Gastrocnemius medialis (tissue), 4 donors: ENCODE data around the gene TRIO. TPM values are rescaled to one million over a fixed set of nuclear protein-coding genes. Genes with fewer than 3 reads are reported as not detected.
A peak's percentile ranks its signal among the peaks of the same experiment; 100 is the strongest.

Experiments used
- ATAC-seq, 2 donors: fragments of 150-250 bp; one replicate each; pipeline ENCODE4 v1.9.1; 2016
- DNase-seq, 2 donors: peaks; one replicate each; pipeline ENCODE4 v3.0.0-alpha.2; 2019
- H3K27ac ChIP-seq, 4 donors: fragments of 200-600 bp; sonication (generic); 1 replicate in 1 of 4; 2 replicates in 3 of 4; pipeline ENCODE4 v1.5.1; 2016 to 2018; ENCODE audit warnings: mild to moderate bottlenecking in 2 of 4, moderate library complexity in 1 of 4
- H3K27me3 ChIP-seq, 3 donors: fragments of 200-600 bp; sonication (generic) in 2 of 3; 1 replicate in 1 of 3; 2 replicates in 2 of 3; pipeline versions ENCODE4 v1.5.1 to v1.6.0; 2016 to 2019; ENCODE audit warnings: mild to moderate bottlenecking in 1 of 3, moderate library complexity in 1 of 3
- H3K36me3 ChIP-seq, 2 donors: fragments of 200-600 bp; sonication (generic) in 1 of 2; one replicate each; pipeline ENCODE4 v1.5.1; 2017 to 2018
- H3K4me1 ChIP-seq, 2 donors: fragments of 200-600 bp; sonication (generic) in 1 of 2; one replicate each; pipeline ENCODE4 v1.5.1; 2016 to 2017; ENCODE audit warnings: mild to moderate bottlenecking in 2 of 2
- H3K4me3 ChIP-seq, 4 donors: fragments of 200-600 bp; sonication (generic) in 3 of 4; 1 replicate in 1 of 4; 2 replicates in 3 of 4; pipeline ENCODE4 v1.5.1; 2016 to 2019; ENCODE audit warnings: mild to moderate bottlenecking in 2 of 4
- H3K9me3 ChIP-seq, 3 donors: fragments of 200-600 bp; sonication (generic) in 2 of 3; 1 replicate in 1 of 3; 2 replicates in 2 of 3; pipeline ENCODE4 v1.5.1; 2016 to 2019
- POLR2A ChIP-seq, 2 donors: fragments of 450-650 bp; IDR thresholded peaks; one replicate each; pipeline ENCODE4 v1.6.1; 2017; ENCODE audit warnings: antibody characterized with exemption in 2 of 2, mild to moderate bottlenecking in 2 of 2, moderate library complexity in 2 of 2
- in situ Hi-C, 4 donors: fragments of 200-750 bp; cut with MboI; loops; one replicate each; pipeline versions ENCODE4 v1.15.0 to v1.8.0; 2017; ENCODE audit warnings: low sequenced_read_pairs in 4 of 4
- intact Hi-C: fragments of 100-400 bp; cut with DNase I; formaldehyde crosslinking; loops from one replicate; pipeline ENCODE4 v1.15.1; 2023; ENCODE audit warnings: low total_unique reads
- total RNA-seq, 4 donors: library from RNA; depleted of rRNA; stranded (reverse); fragments of >200 nt; gene quantifications; one replicate each; pipeline versions ENCODE4 v1.1.0 to v1.2.3, GENCODE V29; 2016
- TF ChIP-seq, protein P1 (sequence below), 5 experiments: fragments of 450-650 bp in 3 of 5; fragments of 200-600 bp in 2 of 5; sonication (generic) in 2 of 5; IDR thresholded peaks in 4 of 5; conservative IDR thresholded peaks in 1 of 5; 1 replicate in 4 of 5; 2 replicates in 1 of 5; pipeline ENCODE4 v1.5.1; 2016 to 2019; ENCODE audit warnings: antibody characterized with exemption in 5 of 5, mild to moderate bottlenecking in 3 of 5, moderate library complexity in 3 of 5

The TRIO gene
- total RNA-seq, 4 donors from 2014 or later = 31.5 to 57.5 (median 50.4) TPM

DNA sequence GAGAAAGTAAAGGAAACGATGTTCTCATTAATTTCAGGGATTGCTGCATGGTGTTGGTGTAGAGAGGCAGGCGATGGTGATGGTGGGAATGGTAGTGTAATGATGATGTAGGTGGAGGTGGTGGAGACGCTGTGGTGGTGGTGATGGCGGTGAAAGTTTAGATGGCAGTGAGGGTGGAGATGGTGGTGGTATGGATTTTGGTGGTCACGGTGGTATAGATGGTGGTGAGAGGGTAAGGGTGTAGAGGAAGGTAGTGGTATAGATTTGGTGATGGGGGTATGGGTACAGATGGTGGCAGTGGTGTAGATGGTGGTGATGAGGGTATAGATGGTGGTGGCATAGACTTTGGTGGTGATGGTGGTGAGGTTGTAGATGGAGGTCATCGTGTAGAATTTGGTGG, 259.3 kb downstream of the TRIO start:
- Histone ChIP-seq H3K27ac (no peak overlapping the region), H3K36me3 (peaks cover 0 to 34% of the 10 kb centered on the region in 2 donors), H3K9me3 (no peaks in the 10 kb centered on the region), H3K27me3 (no peaks in the 10 kb centered on the region), H3K4me3 (no peak overlapping the region), H3K4me1 (peaks cover 0 to 11% of the 10 kb centered on the region in 2 donors)
- intact Hi-C loops (no loop called here), in situ Hi-C loops (loop anchor here in 1 of 4 donors (10.0 kb wide), 1 partner anchor 52 kb away; no protein-coding TSS in a partner anchor)
- DNase-seq = no peak
- TF ChIP-seq, protein P1, sequence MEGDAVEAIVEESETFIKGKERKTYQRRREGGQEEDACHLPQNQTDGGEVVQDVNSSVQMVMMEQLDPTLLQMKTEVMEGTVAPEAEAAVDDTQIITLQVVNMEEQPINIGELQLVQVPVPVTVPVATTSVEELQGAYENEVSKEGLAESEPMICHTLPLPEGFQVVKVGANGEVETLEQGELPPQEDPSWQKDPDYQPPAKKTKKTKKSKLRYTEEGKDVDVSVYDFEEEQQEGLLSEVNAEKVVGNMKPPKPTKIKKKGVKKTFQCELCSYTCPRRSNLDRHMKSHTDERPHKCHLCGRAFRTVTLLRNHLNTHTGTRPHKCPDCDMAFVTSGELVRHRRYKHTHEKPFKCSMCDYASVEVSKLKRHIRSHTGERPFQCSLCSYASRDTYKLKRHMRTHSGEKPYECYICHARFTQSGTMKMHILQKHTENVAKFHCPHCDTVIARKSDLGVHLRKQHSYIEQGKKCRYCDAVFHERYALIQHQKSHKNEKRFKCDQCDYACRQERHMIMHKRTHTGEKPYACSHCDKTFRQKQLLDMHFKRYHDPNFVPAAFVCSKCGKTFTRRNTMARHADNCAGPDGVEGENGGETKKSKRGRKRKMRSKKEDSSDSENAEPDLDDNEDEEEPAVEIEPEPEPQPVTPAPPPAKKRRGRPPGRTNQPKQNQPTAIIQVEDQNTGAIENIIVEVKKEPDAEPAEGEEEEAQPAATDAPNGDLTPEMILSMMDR (IDR thresholded peaks at IDR 0.05 in 4 of 5, conservative IDR thresholded peaks at IDR 0.05 in 1 of 5) = no peak
- no peak for TF ChIP-seq POLR2A (IDR thresholded peaks at IDR 0.05)
- no peak for ATAC-seq

DNA sequence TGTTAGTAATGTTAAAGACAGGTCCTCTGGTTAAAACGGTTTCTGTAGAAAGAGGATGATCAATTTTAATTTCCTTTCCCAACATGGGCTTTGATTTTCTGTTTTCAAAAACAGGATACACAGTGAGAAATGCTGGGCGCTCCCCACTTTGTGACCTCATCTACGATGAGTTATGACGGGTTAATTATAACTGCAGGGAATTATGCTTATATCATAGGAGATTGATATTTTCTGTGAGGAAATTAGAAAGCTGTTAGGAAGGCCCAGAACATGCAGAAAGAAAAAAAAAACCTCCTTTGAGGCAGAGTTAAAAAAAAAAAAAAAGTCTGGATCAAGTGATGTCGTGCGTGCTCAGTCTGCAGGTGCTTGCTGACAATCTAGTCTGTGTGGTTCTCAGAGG, 261.6 kb downstream of the TRIO start:
- TF ChIP-seq POLR2A (IDR thresholded peaks at IDR 0.05) = no peak
- TF ChIP-seq, protein P1 (IDR thresholded peaks at IDR 0.05 in 4 of 5, conservative IDR thresholded peaks at IDR 0.05 in 1 of 5) = no peak
- intact Hi-C loops = no loop called here
- peaks cover 0 to 6% of the 10 kb centered on the region in 2 donors for H3K4me1 ChIP-seq
- H3K27ac ChIP-seq = no peak overlapping the region
- H3K27me3 ChIP-seq = no peaks in the 10 kb centered on the region
- no peak overlapping the region for H3K4me3 ChIP-seq
- DNase-seq (no peak), ATAC-seq (no peak)
- H3K36me3 ChIP-seq = peaks cover 0 to 39% of the 10 kb centered on the region in 2 donors
- H3K9me3 ChIP-seq = no peaks in the 10 kb centered on the region
- in situ Hi-C loops = loop anchor here in 1 of 4 donors (10.0 kb wide), 1 partner anchor 50 kb away; no protein-coding TSS in a partner anchor

DNA sequence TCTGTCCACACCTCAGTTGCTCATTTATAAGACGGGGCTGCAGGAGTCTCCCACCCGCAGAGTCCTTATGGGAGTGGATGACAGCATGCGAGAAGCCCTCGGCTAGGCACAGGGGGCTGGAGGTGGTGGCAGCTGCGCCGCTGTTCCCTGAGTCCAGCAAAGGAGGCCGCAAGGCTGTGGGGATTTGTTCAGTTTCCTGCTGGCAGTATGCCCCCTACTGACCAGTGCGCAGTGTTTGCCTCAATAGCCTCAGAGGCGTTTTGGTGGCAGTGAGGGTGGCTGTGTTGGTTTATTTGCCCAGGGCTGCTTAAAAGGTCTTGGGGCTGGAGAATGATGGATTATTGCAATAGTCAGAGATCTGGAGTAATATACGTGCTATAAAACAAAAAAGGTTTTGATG, 262.1 kb downstream of the TRIO start:
- no peaks in the 10 kb centered on the region for H3K27me3 ChIP-seq
- no peak for DNase-seq
- no peaks in the 10 kb centered on the region for H3K9me3 ChIP-seq
- peaks cover 0 to 39% of the 10 kb centered on the region in 2 donors for H3K36me3 ChIP-seq
- intact Hi-C loops (no loop called here), in situ Hi-C loops (loop anchor here in 1 of 4 donors (10.0 kb wide), 1 partner anchor 50 kb away; no protein-coding TSS in a partner anchor)
- H3K4me3 ChIP-seq = no peak overlapping the region
- H3K4me1 ChIP-seq = peaks cover 0 to 3% of the 10 kb centered on the region in 2 donors
- no peak for TF ChIP-seq POLR2A (IDR thresholded peaks at IDR 0.05)
- TF ChIP-seq, protein P1 (IDR thresholded peaks at IDR 0.05 in 4 of 5, conservative IDR thresholded peaks at IDR 0.05 in 1 of 5) = no peak
- ATAC-seq = no peak
- no peak overlapping the region for H3K27ac ChIP-seq

DNA sequence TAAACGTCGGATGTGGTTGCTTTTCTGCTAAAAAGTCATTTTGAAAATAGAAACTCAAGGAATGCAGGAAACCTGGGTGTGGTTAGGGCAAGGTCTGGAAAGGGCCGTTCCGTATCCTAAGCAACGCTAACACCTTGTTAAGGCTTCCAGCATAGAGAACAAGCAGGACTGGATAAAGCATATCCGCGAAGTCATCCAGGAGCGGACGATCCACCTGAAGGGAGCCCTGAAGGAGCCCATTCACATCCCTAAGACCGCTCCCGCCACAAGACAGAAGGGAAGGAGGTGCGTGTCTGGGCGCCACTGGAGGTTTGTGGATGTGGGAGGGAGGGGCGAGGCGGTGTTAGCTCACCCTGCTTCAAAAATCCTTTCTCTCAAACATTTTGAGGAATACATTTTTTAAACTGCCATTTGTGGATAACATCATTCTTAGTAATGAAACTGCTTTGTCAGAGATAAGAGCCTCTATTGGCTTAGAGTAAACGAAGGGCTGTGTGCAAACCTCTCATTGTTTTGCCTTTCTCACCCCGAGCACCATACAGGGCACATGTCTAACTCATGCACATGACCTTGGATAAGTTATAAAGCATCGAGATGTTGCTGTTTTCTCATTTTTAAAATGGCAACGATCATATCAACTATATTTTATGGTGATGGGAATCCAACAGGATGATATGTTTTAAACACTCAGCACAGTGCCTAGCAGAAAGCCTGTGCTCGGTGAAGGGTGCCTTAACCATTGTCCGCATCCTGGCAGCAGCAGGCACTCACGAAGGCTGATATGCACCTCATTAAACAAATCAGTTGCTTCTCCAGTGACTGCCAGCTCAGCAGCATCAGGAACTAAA, 262.8 kb downstream of the TRIO start:
- Histone ChIP-seq H3K36me3 (peaks cover 0 to 36% of the 10 kb centered on the region in 2 donors), H3K4me1 (no peaks in the 10 kb centered on the region), H3K27me3 (no peaks in the 10 kb centered on the region), H3K9me3 (no peaks in the 10 kb centered on the region), H3K4me3 (no peak overlapping the region), H3K27ac (peak overlapping the region in 2 of 4 donors; percentile 57 to 71)
- in situ Hi-C loops (loop anchor here in 1 of 4 donors (10.0 kb wide), 1 partner anchor 49 kb away; no protein-coding TSS in a partner anchor), intact Hi-C loops (no loop called here)
- TF ChIP-seq, protein P1 (IDR thresholded peaks at IDR 0.05 in 4 of 5, conservative IDR thresholded peaks at IDR 0.05 in 1 of 5) = no peak
- no peak for TF ChIP-seq POLR2A (IDR thresholded peaks at IDR 0.05)
- ATAC-seq (no peak), DNase-seq (no peak)
